Measurements from ENCODE around the gene IGFBP4.

Gene IGFBP4

DNA sequence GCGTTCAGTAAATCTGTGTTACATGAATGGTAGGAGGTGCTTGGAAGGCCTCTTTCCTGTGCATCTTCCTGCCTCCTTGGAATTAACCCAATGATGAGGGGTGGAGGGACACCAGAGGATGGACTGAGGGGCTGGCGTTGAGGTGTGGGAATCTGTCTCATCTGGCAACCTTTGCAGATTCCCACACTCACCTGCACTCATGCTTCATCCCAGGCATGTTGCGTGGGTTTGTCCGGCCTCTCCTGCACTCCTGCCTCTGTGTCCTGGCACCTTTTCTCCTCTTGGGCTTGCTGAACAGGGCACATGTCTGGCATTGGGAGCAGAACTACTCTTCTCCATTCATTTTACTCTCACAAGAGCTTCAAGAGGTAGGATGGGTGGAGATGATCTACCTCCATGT, 3.1 kb upstream of the IGFBP4 start:
- H3K36me3 ChIP-seq (ENCODE audit: insufficient read depth, low read length): no peaks in the 10 kb centered on the region
- no peak overlapping the region for H3K4me3 ChIP-seq
- no peak overlapping the region for H3K9ac ChIP-seq (ENCODE audit: insufficient read length)
- TF ChIP-seq FOXP2 (optimal IDR thresholded peaks at IDR 0.05; ENCODE audit: control extremely low read depth, extremely low read length, insufficient read depth) (no peak), POLR2AphosphoS5 (IDR thresholded peaks at IDR 0.05; ENCODE audit: borderline replicate concordance, low read depth, low read length) (no peak), EZH2 (IDR thresholded peaks at IDR 0.05) (no peak)
- DNase-seq (ENCODE audit: low read depth, low spot score): no peak
- no peaks in the 10 kb centered on the region for H3K9me3 ChIP-seq (ENCODE audit: low read depth, low read length)
- no peak overlapping the region for H3K27ac ChIP-seq

- Histone ChIP-seq H3K9me3 (ENCODE audit: low read depth, low read length) (no peaks in the 10 kb centered on the region), H3K27ac (0 out of 2 replicates have a peak overlapping the region, but pooled peaks have one; percentile 19), H3K9ac (ENCODE audit: insufficient read length) (peak overlapping the region; percentile 65), H3K36me3 (ENCODE audit: insufficient read depth, low read length) (no peaks in the 10 kb centered on the region), H3K4me3 (peak overlapping the region; percentile 92)
- DNase-seq (ENCODE audit: low read depth, low spot score): no peak
- TF ChIP-seq EZH2 (IDR thresholded peaks at IDR 0.05) (no peak), POLR2AphosphoS5 (IDR thresholded peaks at IDR 0.05; ENCODE audit: borderline replicate concordance, low read depth, low read length) (no peak), FOXP2 (optimal IDR thresholded peaks at IDR 0.05; ENCODE audit: control extremely low read depth, extremely low read length, insufficient read depth) (no peak)
Observed at GRCh38 chr17:40442392-40443195, 656 bp upstream of the IGFBP4 start.

DNA sequence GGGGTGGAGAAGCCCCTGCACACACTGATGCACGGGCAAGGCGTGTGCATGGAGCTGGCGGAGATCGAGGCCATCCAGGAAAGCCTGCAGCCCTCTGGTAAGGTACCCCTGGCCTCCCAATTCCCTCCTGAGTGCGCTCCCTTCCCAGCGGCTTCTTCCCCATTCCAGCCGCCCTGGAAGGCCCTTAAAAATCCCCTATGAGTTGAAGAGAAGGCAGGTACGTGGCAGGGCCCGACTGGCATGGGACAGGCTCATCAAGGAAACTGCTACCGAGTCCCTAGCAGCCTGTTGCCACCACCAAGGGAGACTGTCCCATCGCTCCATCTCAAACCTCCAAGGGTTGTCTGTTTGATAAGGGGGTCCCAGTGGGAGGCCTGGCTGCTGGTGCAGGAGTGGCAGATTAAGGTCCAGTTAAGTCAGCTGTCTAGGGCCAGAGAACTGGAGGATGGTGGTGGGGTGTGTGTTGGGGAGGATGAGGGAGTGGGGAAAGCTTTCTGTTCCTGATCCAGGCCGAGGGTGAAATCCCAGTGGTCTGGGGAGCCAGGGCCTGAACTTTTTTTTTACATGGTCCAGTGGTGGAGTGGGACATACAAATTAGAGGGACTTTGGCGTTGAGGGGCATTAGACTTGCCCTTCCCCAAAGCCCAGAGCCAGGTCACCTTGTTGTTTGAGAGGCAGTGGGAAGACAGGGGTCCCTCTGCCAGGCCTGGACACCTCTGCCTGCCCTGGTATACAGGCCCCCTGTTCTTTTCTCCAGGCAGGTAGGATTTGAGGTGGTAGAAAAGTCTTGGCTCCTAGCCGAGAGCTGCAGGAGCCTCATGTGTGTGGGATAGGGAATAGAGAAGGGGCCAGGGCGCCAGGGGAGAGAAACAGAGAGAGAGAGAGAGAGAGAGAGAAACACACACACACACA, 994 bp downstream of the IGFBP4 start:
- H3K9me3 ChIP-seq (ENCODE audit: low read depth, low read length): no peaks in the 10 kb centered on the region
- H3K36me3 ChIP-seq (ENCODE audit: insufficient read depth, low read length): no peaks in the 10 kb centered on the region
- peak overlapping the region; percentile 73 for H3K9ac ChIP-seq (ENCODE audit: insufficient read length)
- peak overlapping the region; percentile 71; the same call in 1 of the 2 replicates for H3K27ac ChIP-seq
- DNase-seq (ENCODE audit: low read depth, low spot score): no peak
- H3K4me3 ChIP-seq: peak overlapping the region; percentile 92
- TF ChIP-seq EZH2 (IDR thresholded peaks at IDR 0.05) (no peak), POLR2AphosphoS5 (IDR thresholded peaks at IDR 0.05; ENCODE audit: borderline replicate concordance, low read depth, low read length) (0 out of 2 replicates have a peak, but pooled peaks have one; percentile 0)

DNA sequence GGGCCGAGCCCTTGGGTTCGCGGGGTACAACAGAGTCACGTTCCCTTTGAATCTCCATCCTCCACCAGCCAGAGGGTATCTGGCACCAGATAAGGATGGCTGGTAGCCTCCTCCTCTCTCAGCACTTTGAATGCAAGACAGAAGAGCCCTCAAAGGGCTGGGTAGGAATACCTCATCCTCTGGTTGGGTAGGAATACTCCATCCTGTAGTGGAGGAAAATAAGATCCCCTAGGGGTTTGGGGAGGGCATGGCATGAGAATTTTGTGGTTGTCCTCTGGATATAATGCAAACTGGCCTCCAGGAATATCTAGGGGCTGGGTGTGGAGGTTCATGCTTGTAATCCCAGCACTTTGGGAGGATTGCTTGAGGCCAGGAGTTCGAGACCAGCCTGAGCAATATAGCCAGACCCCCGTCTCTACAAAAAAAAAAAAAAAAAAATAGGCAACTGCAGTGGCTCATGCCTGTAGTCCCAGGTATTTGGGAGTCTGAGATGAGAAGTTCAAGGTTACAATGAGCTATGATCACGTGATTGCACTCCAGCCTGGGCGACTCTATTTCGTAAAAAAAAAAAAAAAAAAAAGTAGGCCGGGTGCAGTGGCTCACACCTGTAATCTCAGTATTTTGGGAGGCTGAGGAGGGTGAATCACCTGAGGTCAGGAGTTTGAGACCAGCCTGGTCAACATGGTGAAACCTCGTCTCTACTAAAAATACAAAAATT, 2.7 kb downstream of the IGFBP4 start:
- TF ChIP-seq FOXP2 (optimal IDR thresholded peaks at IDR 0.05; ENCODE audit: control extremely low read depth, extremely low read length, insufficient read depth) (no peak), EZH2 (IDR thresholded peaks at IDR 0.05) (no peak)
- no peak for DNase-seq (ENCODE audit: low read depth, low spot score)
- H3K36me3 ChIP-seq (ENCODE audit: insufficient read depth, low read length): no peaks in the 10 kb centered on the region
- H3K9ac ChIP-seq (ENCODE audit: insufficient read length): peak overlapping the region; percentile 73
- H3K4me3 ChIP-seq: peak overlapping the region; percentile 92
- no peak overlapping the region for H3K27ac ChIP-seq
- no peaks in the 10 kb centered on the region for H3K9me3 ChIP-seq (ENCODE audit: low read depth, low read length)

DNA sequence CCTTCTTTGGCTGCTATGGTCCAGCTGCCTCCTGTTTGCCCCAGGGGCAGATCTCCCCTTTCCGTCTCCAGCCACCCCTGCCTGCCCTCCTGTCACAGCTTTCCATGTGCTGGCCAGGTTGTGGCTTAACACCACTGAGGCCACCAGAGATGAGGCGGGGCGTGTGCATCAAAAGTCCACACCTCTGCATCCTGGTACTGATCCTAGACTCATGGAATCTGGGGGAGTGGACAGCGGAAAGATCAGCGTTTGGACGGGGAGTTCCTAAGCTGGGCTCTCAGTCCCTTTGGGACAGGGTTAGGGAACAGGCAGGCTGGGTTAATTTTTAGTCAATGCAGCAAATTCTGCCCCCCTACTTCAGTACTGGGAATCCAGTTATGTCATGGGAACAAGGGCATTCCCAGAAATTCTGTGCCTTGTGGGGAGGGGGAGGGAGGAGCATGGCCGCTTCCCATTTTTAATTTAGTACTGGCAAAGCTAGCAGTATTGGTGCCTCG, 3.9 kb downstream of the IGFBP4 start:
- Histone ChIP-seq H3K27ac (no peak overlapping the region), H3K36me3 (ENCODE audit: insufficient read depth, low read length) (no peaks in the 10 kb centered on the region; the same call in 1 of the 2 replicates), H3K4me3 (no peak overlapping the region; the same call in 1 of the 2 replicates), H3K9me3 (ENCODE audit: low read depth, low read length) (no peaks in the 10 kb centered on the region), H3K9ac (ENCODE audit: insufficient read length) (no peak overlapping the region)
- no peak for DNase-seq (ENCODE audit: low read depth, low spot score)
- TF ChIP-seq FOXP2 (optimal IDR thresholded peaks at IDR 0.05; ENCODE audit: control extremely low read depth, extremely low read length, insufficient read depth): no peak
- no peak for TF ChIP-seq POLR2AphosphoS5 (IDR thresholded peaks at IDR 0.05; ENCODE audit: borderline replicate concordance, low read depth, low read length)
- TF ChIP-seq EZH2 (IDR thresholded peaks at IDR 0.05): no peak

DNA sequence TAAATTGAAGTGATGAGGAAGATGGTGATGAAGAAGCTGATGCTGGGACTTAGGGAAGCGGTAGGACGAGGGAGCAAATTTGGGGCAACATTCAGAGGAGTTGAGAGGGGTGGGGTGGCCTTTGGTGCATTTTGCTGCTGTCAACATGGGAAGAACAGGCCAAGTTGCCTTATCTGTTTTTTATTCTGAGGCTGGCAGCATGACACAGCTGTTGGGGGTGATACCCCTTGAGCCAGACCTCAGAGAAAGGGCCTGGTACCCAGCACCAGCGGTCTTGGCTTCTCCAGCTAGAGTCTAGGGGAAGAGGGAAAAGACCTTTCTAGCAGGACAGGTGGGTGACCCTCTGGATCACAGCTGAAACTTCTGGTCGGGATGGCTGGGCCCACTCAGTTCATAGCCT, 4.6 kb downstream of the IGFBP4 start:
- Histone ChIP-seq H3K27ac (peak overlapping the region; percentile 68; the same call in 1 of the 2 replicates), H3K4me3 (0 out of 2 replicates have a peak overlapping the region, but pooled peaks have one; percentile 12), H3K9me3 (ENCODE audit: low read depth, low read length) (no peaks in the 10 kb centered on the region), H3K36me3 (ENCODE audit: insufficient read depth, low read length) (peaks cover under 1% of the 10 kb centered on the region; the same call in 1 of the 2 replicates), H3K9ac (ENCODE audit: insufficient read length) (no peak overlapping the region)
- no peak for DNase-seq (ENCODE audit: low read depth, low spot score)
- TF ChIP-seq EZH2 (IDR thresholded peaks at IDR 0.05) (no peak), FOXP2 (optimal IDR thresholded peaks at IDR 0.05; ENCODE audit: control extremely low read depth, extremely low read length, insufficient read depth) (no peak), POLR2AphosphoS5 (IDR thresholded peaks at IDR 0.05; ENCODE audit: borderline replicate concordance, low read depth, low read length) (no peak)

GRCh38 chr17:40448213-40448638, 5.0 kb downstream of the IGFBP4 start:
- Histone ChIP-seq H3K4me3 (0 out of 2 replicates have a peak overlapping the region, but pooled peaks have one; percentile 12), H3K9ac (ENCODE audit: insufficient read length) (no peak overlapping the region), H3K36me3 (ENCODE audit: insufficient read depth, low read length) (peaks cover 5% of the 10 kb centered on the region), H3K9me3 (ENCODE audit: low read depth, low read length) (no peaks in the 10 kb centered on the region), H3K27ac (peak overlapping the region; percentile 68)
- no peak for TF ChIP-seq POLR2AphosphoS5 (IDR thresholded peaks at IDR 0.05; ENCODE audit: borderline replicate concordance, low read depth, low read length)
- no peak for DNase-seq (ENCODE audit: low read depth, low spot score)
